Mesothelial cell of epicardium (in vitro differentiated cells): ENCODE data around the gene FOXF2. TPM values are rescaled to one million over a fixed set of nuclear protein-coding genes. Genes with fewer than 3 reads are reported as not detected.

Source experiments
- DNase-seq, 2 experiments: peaks; one replicate each; pipeline ENCODE4 v3.0.0; 2021; ENCODE audit warnings: low spot score in 2 of 2; ENCODE audit not compliant: unreplicated experiment in 2 of 2
- H3K27ac Mint-ChIP-seq: 2 replicates; pipeline ENCODE4 v1.8.0; 2021; ENCODE audit warnings: mixed read lengths
- H3K27me3 Mint-ChIP-seq: 2 replicates; pipeline ENCODE4 v1.8.0; 2021; ENCODE audit warnings: low read depth, mixed read lengths
- H3K36me3 Mint-ChIP-seq: 2 replicates; pipeline ENCODE4 v1.8.0; 2021; ENCODE audit warnings: mixed read lengths
- H3K4me1 Mint-ChIP-seq: 2 replicates; pipeline ENCODE4 v1.8.0; 2021; ENCODE audit warnings: mixed read lengths
- H3K4me3 Mint-ChIP-seq: 2 replicates; pipeline ENCODE4 v1.8.0; 2021; ENCODE audit warnings: mild to moderate bottlenecking, moderate library complexity, mixed read lengths
- H3K9me3 Mint-ChIP-seq: 2 replicates; pipeline ENCODE4 v1.8.0; 2021; ENCODE audit warnings: mixed read lengths
- CTCF ChIP-seq: fragments of 200-600 bp; sonication (generic); IDR thresholded peaks from one replicate; pipeline ENCODE4 v1.5.0; 2021; ENCODE audit warnings: antibody characterized with exemption; ENCODE audit not compliant: unreplicated experiment
- total RNA-seq: library from RNA; stranded (reverse); gene quantifications from 3 replicates; pipeline ENCODE4 v1.2.1, GENCODE V29; 2021

Gene FOXF2
- 0.13 to 0.27 TPM in 2 of 3 replicates, not detected in the other for total RNA-seq

GRCh38 chr6:1389369-1390132, at the start of gene FOXF2:
Gene FOXF2 (plus strand): TSS chr6:1389576. CDS start chr6:1389948, 372 bp downstream.
- Mint-ChIP-seq H3K36me3 (no peaks in the 10 kb centered on the region), H3K4me1 (peaks cover 12% of the 10 kb centered on the region), H3K27ac (peak within 1 kb of the TSS; percentile 30), H3K27me3 (peaks cover 88% of the 10 kb centered on the region), H3K9me3 (no peaks in the 10 kb centered on the region), H3K4me3 (peak within 1 kb of the TSS; percentile 65)
- DNase-seq = no peak
- no peak for TF ChIP-seq CTCF

GRCh38 chr6:1346101-1346500, 43.3 kb upstream of the FOXF2 start:
- DNase-seq = no peak
- Mint-ChIP-seq H3K27ac (no peak overlapping the region), H3K4me3 (no peak overlapping the region), H3K36me3 (no peaks in the 10 kb centered on the region), H3K4me1 (no peaks in the 10 kb centered on the region), H3K9me3 (peaks cover 27% of the 10 kb centered on the region), H3K27me3 (peaks cover 65% of the 10 kb centered on the region)
- TF ChIP-seq CTCF = no peak

GRCh38 chr6:1346558-1347091, 42.8 kb upstream of the FOXF2 start:
- no peak overlapping the region for H3K27ac Mint-ChIP-seq
- no peak for TF ChIP-seq CTCF
- H3K27me3 Mint-ChIP-seq = peaks cover 60% of the 10 kb centered on the region
- no peak overlapping the region for H3K4me3 Mint-ChIP-seq
- peaks cover 3% of the 10 kb centered on the region for H3K36me3 Mint-ChIP-seq
- no peaks in the 10 kb centered on the region for H3K4me1 Mint-ChIP-seq
- DNase-seq = no peak
- peaks cover 32% of the 10 kb centered on the region for H3K9me3 Mint-ChIP-seq

- Mint-ChIP-seq H3K4me3 (no peak overlapping the region), H3K27ac (no peak overlapping the region), H3K4me1 (no peaks in the 10 kb centered on the region), H3K36me3 (peaks cover 3% of the 10 kb centered on the region), H3K27me3 (peaks cover 56% of the 10 kb centered on the region), H3K9me3 (peaks cover 38% of the 10 kb centered on the region)
- no peak for DNase-seq
- TF ChIP-seq CTCF = no peak
These were observed 42.2 kb upstream of the FOXF2 start for GRCh38 chr6:1347161-1347560.

DNA sequence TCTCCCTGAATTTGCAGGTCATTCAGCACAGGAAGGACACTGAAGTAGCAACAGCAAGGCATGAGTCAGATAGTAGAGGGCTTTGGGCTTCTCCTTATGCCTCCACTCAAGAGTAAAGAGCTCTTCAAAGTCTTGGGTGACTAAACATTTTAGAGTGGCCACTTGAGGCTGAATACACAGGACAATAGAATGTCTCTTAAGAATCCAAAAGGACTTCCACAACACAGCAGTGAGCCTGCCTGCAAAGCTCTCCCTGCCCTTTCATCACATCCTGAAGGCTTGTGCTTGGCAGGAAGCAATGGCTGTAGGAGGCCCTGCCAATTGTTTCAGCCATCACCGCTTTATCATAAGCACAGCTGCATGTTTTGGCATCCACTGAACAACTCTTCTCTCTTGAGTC, 40.7 kb upstream of the FOXF2 start:
- Mint-ChIP-seq H3K4me1 (no peaks in the 10 kb centered on the region), H3K9me3 (peaks cover 46% of the 10 kb centered on the region), H3K4me3 (no peak overlapping the region), H3K27me3 (peaks cover 49% of the 10 kb centered on the region), H3K36me3 (peaks cover 3% of the 10 kb centered on the region), H3K27ac (no peak overlapping the region)
- no peak for DNase-seq
- no peak for TF ChIP-seq CTCF
